NOMO-1 (cell line): Measurements from ENCODE around the gene COL23A1.

ENCODE experiments used
- DNase-seq, 2 experiments: peaks; one replicate each; lab custom pipeline; 2025; ENCODE audit not compliant: unreplicated experiment in 2 of 2; lab: John Stamatoyannopoulos, UW

Gene COL23A1

DNA sequence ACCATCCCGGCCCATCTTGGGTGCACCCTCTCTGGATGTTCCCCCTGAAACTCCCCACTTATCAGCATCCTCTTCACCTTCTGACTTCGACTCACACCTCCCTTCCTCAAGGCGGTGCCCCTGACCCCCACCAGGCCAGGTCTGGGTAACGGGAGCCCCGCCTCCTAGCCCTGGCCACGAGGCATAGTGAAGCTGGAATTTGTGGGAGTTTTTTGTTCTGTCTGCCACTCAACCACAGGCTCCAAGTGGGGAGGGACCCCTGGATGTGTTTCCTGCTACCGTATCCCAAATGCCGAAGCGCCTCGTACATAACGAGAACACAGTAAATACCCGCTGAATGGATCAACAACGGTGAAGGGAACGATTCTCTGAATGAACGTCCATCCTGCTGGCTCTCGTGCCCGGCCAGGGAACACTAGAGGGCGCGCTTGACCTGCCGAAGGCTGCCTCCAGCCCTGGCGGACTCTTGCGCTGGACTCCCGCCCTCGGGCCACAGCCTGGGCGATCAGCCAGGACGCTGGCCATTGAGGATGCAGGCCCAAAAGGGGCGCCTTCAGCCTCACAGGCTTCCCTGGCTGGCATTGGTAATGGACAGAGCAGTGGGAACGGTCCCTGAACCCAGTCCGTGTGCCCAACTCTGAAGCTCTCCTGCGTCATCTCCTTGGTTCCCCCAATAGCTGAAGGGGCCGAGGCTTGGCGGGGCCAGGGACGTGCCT is 310.3 kb downstream of the COL23A1 start:
- DNase-seq = peak in 1 of 2 experiments; percentile 28

DNA sequence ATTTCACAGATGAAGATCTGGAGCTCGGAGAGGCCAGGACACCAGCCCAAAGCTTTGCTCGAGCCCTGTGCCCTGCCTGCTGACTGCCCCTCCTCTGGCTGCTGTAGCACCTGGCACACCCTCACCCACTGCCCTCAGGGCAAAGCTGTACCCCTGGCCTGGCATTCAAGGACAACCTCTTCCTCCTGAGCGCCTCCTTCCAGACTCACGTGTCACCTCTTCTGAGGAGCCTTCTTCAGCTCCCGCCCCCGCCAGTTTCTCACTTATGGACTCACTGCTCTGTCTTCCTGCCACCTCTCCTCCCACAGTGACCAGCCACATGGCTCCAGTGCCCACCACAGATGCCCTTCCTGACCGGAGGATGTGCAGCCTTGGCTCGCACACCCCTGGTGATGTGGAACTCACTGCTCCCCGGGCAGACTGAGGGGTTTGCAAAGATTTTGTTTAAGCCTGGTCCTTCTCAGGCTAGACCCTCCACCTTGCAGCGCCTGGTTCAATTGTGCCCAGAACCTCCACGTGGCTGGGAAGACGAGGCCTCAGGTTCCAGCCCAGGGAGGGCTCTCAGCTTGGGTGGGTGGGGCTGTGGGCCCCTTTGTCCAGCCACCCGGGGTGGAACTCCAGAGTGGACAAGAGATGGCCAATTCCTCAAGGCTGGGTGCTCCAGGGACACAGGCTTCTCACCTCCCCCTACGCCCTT is 311.0 kb downstream of the COL23A1 start:
- no peak for DNase-seq

DNA sequence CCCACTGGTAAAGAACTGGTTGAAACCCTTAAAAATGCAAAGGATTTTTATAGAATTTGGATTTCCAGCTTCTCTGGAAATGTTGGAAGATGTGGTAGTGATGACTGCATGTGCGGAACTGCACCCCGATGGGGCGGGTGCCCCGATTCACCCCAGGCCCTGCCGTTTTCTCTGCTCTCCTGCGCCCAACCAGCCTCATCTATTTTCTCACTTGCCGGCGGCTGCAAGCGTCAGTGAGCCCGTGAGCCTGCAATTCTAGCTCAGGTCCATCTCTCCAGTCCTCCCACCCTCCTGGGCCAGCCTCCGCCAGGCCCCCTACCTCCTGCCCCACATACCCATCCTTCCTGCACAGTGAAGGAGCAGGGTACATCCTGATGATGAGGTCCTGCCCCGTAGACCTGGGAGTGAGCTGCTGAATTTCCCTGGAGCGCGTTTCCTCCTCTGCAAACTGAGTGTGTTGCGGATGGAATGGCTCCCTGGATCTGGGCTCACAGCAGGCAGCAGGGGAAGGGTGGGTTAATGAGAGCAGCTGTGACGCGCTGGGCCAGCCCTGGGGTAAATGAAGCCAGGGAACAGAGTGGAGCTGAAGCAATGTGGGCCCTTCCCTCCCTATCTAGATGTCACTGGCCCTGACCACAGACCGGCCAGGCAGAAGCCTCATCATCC is 311.7 kb downstream of the COL23A1 start:
- no peak for DNase-seq

DNA sequence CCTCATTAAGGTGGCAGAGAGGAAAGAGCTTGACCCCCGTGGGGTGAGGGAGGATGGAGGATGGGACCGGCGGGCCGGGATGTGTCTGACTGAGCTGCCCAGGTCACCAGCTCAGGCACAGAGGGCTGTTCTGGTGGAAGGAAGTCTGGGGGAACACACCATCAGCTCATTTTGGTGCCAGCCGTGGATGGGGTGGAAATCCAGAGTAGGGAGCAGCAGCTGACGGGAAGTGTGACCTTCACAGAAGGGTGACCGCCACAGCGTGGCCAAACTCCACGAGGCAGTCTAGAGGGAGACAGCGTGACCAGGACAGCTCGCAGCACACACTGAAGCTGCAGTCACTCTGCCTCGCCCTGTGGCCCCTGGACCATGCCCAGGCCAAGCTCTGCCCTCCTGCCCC is 312.3 kb downstream of the COL23A1 start:
- no peak for DNase-seq

DNA sequence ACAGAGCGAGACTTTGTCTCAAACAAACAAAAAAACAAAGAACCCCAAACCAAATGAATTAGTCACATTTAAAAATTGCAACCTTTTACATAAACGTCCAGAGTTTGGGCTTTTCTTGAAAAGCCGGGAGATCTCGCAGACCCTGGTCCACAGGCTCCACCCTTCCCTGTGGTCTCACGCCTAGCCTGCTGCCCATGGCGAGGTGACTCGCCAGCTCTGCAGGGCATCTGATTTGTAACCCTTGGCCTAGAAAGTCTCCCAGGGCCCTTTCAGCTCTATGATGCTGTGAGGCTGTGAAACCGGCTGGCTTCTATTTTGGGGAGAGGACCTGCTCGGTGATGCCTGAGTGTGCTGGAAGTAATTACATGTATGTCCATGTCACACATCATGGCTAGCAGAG is 312.8 kb downstream of the COL23A1 start:
- no peak for DNase-seq

DNA sequence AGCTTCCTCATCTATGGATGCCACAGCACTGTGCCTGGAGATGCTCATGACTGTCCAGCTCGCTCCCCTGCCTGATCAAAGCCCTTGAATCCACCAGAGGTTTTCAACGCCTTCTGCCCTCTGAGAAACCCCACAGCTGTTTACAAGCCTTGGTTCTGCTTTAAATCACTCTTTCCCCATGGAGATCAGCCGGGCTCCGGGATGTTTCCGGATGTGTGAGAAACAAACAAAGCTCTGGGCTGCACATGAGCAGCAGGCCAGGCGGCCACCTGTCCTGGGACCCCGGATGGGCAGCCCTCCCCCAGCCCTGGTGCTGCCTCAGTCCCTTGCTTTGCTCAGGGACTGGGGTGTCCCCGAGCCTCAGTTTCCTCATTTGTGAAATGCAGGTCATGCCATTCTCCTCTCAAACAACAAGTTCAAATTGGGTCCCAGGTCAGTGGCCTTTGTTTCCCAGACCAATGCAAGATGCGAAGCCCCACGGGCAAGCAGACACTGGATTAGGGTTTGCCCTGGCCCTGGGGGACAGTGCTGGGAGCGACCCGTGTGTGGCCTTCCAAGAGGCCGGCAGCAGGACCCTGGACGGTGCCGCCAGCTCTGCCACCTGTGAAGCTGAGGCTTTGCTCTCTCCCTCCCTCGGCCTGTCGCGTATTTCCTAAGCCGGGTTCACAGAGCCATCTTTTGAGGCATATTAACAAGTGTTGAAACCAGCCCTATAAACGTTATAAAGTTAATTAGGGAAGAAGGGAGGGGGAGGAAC is 315.2 kb downstream of the COL23A1 start:
- DNase-seq = no peak

DNA sequence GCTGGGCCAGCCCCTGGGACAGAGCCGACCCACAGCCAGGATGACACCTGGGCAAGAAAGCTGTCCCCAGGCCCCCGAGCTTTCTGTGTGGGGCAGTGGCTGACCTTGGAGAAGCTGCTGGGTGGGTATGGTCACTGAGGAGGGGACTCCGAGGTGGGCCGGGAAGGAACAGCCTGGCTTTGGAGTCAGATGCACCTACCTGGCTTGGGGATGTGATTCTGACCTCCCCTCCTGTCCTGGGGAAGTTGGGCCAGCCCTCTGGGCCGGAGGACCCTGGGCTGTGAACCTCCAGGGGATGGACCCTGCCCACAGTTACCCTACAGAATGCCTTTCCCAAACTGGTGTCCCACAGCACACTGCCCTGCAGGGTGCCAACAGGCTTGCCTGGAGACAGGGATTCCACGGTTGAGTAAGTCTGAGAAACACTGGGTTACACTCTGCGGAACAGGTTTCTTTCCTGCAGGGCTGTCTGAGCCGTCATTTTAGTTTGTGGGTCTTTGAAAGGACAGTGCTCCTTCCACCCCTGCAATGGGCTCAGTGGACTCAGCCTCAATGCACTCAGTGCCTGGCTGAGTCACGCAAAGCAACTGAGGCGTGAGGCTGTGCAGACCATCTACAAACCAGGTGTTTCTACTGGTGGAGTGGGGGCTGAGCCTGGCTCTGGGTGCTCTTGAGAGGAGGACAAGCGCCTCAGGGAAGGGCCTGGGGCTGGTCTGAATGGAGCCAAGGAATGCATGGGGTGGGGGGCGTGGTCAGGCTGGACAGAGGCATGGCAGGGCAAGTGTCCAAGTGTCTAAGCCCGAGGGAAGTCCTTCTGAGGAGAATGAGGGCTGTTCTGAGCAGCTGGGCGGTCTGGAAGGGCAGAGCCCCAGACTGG is 316.3 kb downstream of the COL23A1 start:
- no peak for DNase-seq

DNA sequence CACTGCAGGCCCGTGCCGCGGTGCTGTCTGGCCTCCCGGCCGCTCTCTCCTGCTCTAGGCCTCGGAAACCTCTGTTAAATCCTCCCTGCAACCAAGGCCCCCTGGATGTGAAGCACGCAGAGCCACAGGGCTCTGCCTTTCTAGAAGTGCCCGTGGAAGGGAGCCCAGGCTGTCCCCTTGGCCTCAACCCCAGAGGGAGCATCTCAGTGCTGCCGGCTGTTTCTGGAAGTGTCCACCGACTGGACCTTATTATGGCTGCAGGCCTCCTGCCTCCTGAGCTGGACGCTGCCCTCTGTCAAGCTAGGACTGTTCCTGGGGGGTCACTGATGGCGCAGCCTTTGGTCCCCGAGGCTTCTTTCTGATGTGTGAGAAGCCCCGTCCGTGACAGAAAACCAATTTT is 317.2 kb downstream of the COL23A1 start:
- DNase-seq = no peak

DNA sequence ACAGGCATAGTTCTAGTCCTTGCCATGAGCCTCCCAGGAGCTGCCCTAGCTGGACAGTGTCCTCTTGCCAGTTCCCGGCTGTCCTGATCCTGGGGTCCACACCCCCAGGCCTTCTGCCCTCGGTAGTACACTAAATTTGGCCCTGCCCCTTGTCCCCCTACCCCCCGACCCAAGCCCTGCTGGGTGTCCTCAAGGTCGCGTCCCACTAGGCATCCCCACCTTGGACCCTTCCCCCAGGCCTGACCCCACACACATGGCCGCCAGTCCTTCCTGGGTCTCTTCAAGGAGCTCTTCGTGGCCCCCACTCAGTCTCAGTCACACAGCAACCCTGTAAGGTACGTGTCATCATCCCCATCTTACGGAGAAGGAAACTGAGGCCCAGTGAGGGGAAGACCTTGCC is 317.6 kb downstream of the COL23A1 start:
- DNase-seq = no peak

DNA sequence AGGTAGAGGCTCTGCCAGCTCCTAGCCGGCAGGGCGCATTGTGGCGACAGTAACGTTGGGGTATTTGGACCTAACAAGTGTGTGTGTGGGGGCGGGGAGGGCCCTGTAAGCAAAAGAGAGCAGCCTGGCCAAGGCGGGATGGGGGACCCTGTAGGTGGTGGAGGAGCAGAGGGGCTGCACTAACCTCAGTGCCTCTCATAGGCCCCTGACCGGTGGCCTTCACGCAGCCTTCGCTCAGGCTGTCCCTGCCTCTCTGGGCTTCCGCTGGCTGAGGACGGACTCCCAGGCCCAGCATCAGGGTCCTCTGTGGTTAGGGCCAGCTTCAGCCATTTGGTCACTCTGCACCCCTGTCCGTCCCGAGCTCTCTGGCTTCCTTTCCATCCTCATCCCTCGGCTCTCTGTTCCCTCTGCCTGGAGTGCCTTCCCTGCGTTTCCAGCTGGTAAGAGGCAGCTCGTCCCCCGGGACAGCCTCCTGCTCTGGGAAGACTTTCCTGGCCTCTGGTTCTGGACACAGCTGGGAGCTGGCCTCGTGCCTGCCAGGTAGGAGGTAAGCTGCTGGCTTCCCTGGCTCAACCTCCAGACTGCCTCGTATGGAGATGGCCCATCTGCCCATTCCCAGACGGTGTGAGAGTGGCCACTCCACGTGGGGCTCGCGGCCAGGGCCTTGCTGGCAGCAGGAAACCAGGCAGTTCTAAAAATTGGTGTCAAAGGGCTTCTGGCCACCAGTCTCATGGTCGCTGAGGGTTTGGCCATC is 318.3 kb downstream of the COL23A1 start:
- no peak for DNase-seq

DNA sequence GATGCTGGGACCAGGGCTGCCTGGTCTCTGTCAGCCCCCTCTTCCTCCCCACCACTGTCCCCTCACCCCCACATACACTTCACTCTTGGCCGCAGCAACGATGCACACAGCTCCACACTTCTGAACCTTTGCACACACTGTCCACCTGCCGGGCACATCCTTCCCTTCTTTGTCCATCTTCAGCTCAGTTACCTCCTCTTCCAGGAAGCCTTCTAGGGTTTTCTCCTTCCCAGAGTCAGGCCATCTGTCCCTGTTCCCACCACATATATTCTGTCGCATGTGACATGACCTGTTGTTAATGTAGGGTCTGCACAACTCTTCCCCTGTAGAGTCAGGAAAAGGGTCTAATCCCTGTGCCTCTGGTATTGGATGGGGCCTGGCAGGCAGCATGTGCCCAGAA is 319.0 kb downstream of the COL23A1 start:
- no peak for DNase-seq

DNA sequence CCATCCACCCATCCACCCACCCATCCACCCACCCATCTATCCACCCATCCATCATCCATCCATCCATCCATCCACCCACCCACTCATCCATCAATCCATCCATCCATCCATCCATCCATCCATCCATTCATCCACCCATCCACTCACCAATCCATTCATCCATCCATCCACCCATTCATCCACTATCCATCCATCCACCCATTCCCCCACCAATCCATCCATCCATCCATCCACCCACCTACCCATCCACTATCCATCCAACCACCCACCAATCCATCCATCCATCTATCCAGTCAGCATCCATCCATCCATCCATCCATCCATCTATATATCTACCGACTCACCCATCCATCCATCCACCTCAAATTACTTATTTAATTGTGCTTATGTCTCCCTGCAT is 320.7 kb downstream of the COL23A1 start:
- no peak for DNase-seq

DNA sequence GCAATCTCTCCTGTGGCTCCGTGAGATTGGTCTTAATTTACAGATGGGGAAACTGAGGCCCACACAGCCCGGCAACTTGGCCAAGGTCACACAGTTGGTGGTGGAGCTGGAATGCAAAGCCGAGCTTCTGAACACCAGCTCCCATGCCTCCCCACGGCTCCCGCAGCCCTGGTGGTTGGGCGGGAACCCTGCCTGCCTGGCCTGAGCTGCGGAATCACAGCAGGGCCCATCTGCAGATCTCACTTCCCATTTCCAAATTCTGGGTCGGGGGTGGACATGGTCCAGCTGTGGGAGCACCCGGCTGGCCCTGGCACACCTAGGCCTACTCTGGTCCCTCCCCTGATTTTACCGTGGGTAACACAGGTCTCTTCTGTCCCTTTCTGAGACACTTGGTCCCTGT is 322.3 kb downstream of the COL23A1 start:
- no peak for DNase-seq

DNA sequence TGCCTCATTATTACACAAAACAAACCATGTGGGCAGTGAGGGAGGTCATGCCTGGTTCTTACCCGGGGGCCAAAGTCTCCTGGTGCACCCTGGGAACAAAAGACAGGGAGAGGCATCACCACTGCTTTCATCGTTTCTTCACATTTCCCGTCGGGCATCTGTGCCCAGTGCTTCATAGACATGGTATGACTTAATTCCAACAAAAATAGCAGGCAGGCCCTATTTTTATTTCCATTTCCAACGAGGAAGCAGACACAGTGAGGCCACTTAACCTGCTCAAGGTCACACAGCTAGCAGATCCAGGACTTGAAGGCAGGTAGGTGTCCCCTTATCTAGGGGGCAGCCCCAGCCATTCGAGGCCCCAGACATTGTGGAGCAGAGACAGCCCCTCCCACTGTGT is 322.9 kb downstream of the COL23A1 start:
- no peak for DNase-seq

DNA sequence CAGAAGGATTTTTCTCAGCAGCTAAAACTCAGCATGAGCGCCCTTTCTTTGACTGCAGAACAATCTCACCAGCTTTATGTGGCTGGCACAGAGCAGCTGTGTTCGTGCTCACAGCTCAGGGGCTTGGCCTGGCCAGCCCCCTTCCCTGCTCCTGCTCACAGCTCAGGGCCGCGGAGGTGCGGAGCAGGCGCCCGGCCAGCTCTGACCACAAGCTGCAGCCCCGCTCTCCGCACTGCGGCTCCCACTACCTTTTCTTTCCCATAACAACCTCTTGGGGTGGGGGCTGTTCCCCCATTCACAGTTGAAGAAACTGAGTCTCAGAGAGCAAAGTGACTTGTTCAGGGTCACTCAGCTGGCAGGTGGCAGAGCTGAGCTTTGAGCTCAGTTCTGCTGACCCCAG is 323.6 kb downstream of the COL23A1 start:
- no peak for DNase-seq

DNA sequence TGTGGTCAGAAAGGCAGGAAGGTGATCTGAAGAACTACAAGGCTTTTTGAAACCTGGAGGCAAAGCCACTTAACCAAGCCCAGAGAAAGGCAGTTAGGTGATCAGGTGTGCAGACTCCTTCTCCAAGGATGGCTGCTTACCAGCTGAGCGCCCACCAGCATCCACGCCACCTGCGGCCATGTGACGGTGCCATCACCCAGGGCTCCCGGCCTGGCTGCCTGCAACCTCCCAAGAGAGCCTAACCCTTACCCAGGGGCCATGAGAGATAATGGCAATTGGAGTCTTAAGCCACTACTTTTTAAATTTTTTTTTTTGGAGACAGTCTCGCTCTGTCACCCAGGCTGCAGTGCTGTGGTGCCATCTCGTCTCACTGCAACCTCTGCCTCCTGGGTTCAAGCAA is 324.4 kb downstream of the COL23A1 start:
- no peak for DNase-seq

DNA sequence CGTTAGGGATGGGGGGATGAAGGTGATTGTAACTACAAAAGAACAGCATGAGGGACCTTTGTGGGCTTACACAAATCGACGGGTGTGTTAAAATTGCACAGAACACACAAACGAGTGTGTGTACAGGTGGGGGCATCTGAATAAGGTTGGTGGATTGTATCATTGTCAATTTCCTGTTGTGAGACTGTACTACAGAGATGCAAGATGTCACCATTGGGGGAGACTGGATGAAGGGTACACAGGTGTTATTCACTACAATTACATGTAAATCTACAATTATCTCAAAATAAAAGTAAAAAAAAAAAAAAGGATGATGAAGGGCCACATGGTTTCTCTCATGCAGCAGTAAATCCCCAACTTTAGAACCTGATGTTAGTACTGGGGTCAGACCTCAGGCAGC is 326.1 kb downstream of the COL23A1 start:
- no peak for DNase-seq

DNA sequence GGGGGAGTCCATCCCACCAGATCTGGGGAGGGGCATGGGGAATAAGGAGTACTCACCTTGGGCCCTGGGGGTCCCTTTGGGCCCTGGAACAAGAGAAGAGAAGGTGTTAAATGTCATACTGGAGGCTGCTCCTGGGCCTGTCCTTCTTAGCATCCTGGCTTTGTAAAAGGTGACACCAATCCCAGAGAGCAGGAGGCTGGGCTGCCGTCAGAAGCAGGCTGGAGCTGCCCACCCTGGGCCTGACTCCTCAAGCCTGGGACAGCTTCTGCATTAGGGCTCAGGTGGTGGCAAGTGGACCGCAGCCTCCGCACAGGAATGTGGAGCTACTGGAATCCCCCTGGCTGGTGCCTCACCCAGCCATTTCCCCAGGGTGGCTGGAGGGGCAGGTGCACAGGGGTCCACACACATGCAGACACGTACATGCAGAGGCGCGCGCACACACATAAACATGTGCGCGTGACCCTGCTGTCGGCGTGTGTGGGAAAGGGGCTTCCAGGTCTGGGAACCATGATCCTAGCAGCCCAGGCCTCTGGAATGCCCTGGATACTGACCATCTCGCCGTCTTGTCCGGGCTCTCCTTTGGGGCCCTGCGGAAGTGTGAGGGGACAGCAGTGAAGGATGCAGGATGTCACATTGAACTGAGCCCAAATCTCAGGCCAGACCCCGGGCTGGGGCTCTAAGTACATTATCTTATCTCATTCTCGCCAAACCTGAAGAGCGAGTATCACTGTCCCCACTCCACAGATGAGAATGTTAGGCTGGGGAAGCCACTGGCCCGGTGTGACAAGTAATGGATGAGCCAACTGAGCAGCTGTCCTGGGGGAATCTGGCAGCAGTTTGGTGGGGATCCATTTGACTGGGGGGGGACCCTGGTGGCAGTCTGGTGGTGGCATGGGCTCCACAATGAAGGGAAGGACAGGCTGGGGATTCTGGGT is 328.3 kb downstream of the COL23A1 start:
- DNase-seq = no peak
